Medulla oblongata (tissue), 1 donor: ENCODE data around the gene DDX50.
"Not testable (repeated sequence)": the region's sequence is repeated elsewhere in the genome, so short reads cannot be mapped to it uniquely, and the experiment has no call there.

Source experiments
- DNase-seq: peaks from one replicate; pipeline ENCODE4 v3.0.0-alpha.2; 2015; ENCODE audit errors: extremely low spot score

The DDX50 gene

GRCh38 chr10:68900427-68901104, 549 bp upstream of the DDX50 start:
- DNase-seq: no peak

- no peak for DNase-seq
Measured at GRCh38 chr10:68902382-68902781, 1.3 kb downstream of the DDX50 start.

DNA sequence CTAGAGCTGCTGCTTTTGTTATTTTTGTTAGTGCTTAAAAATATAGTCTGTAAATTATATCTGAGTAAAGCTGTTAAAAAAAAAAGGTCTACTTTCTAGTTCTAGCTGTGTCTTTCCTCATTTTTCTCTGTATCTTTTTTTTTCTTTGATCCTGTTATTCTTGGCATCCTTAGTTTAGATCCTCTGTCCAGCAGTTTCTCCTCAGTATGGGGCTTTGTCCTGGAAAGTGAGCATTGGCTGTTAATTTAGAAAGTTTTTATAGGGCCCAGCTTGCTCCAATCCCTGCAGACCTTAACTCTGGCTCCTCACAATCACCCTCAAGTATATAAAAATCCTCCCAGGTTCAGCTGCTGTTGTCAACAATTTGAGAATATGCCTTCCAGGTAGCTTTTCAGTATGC, 23.5 kb downstream of the DDX50 start:
- DNase-seq: no peak

- DNase-seq: no peak
Measured at GRCh38 chr10:68925489-68925888, 24.4 kb downstream of the DDX50 start.

- not testable (repeated sequence) for DNase-seq
Measured at GRCh38 chr10:68929157-68929556, 28.0 kb downstream of the DDX50 start.

GRCh38 chr10:68929888-68930287, 28.8 kb downstream of the DDX50 start:
- DNase-seq: not testable (repeated sequence)

- not testable (repeated sequence) for DNase-seq
Measured at GRCh38 chr10:68932860-68933259, 31.7 kb downstream of the DDX50 start.

GRCh38 chr10:68934994-68935393, 33.9 kb downstream of the DDX50 start:
- no peak for DNase-seq

GRCh38 chr10:68938117-68938516, 37.0 kb downstream of the DDX50 start:
- DNase-seq: no peak

DNA sequence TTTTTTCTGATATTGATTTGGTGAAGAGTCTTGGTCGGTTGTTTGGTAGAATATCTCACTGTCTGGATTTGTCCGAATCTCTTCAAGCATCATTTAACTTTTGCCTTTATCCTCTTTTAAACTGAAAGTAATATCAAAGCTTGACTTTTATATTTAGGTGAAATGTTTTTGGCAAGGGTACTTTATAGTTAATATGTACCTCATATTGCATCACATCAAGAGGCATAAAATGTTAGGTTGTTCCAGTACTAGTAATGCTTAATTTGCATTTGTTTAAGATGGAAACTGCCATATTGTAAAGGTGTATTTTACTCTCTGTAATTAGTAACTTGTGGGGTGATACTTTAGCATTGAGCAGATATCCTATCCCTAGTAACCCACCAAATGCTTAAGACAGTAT, 37.8 kb downstream of the DDX50 start:
- no peak for DNase-seq

DNA sequence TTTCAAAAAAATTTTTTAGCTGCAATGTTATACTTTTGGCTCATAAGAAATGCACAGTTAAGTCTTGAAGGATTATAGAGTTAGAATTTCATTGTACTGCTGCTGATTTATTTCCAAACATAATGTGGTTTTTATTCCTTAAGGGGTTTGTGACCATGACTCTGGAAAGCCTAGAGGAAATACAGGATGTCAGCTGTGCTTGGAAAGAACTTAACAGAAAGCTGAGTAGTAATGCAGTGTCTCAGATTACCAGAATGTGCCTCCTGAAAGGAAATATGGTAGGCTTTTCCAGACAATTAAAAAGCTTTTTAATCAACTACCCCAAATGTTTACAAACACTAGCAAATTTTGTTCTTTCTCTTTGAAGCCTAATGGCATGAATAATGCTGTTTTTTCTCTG, 39.8 kb downstream of the DDX50 start:
- not testable (repeated sequence) for DNase-seq

- no peak for DNase-seq
Measured at GRCh38 chr10:68950598-68950997, 49.5 kb downstream of the DDX50 start.

- no peak for DNase-seq
Measured at GRCh38 chr10:68954904-68955303, 53.8 kb downstream of the DDX50 start.

DNA sequence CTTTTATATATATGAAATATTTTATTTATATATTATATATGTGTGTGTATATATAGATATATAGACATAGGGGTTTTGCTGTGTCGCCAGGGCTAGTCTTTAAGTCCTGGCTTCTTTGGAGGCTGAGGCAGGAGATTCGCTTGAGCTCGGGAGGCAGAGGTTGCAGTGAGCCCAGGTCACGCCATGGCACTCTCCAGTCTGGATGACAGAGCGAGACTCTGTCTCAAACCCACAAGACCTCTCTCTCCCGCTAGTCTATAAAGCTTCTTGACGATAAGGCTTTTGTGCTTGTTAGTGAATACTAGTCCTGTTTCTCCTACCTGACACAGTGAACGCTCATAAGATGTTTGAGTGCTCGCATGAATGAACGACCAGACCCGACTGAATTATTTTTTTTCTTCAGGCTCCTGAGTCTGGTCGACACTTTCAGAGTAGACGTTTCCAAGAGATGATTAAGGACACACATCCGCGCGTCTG, 54.3 kb downstream of the DDX50 start:
- no peak for DNase-seq

DNA sequence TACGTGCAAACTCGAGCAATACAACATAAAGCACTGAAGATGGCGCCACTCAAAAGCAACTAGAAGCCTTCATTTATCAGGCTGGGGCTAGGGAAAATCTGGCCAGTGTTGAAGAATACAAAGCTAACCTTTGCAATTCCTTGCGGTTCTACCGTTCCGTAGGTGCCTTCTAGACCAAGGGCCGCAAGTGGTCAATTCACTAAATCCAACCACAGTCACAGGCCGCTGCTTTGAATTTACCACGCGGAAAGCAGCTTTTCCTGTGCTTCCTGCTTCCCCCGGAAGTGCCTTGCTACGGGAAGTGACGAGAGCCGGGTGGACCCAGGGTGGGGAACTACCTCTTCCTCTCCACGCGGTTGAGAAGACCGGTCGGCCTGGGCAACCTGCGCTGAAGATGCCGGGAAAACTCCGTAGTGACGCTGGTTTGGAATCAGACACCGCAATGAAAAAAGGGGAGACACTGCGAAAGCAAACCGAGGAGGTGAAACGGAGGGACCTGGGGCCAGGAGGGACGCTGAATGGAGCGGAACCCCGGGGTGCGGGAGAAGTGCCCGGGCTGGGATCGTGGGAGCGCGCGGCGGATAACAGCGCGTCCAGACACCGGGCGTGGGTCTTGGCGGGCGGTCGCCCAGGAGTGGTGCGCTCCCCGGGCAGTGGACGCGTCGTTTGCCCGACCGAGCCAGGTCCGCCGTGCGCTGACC, 54.9 kb downstream of the DDX50 start, which contains the start of gene DDX21:
Gene DDX21, plus strand, starts transcription at position 339 of the 701 bp plus-strand sequence. Its CDS starts 56 bp downstream, at position 395.
- peak; percentile 95 for DNase-seq

GRCh38 chr10:68957284-68957615, 56.1 kb downstream of the DDX50 start:
- no peak for DNase-seq

DNA sequence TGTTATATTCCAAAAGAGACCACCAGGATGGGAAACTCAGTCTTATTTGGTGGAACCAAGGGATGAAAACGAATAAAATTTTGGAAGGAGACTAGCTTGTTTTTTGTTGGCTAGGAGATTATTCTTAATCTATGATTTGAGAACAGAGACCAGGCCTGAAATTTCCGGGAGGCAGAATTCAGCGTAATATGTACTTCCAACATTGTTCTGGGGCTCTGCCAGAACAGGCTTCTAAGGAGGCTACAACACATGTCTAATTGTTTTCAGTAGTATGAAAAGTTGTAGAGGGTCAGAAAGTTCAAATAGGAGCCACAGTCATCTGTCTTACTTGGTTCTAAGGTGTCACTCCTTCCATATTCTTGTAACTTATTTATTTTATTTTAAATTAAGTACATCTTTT, 56.5 kb downstream of the DDX50 start:
- DNase-seq: no peak

- DNase-seq: no peak
Measured at GRCh38 chr10:68959695-68960527, 58.8 kb downstream of the DDX50 start.

GRCh38 chr10:68963151-68963550, 62.0 kb downstream of the DDX50 start:
- no peak for DNase-seq

DNA sequence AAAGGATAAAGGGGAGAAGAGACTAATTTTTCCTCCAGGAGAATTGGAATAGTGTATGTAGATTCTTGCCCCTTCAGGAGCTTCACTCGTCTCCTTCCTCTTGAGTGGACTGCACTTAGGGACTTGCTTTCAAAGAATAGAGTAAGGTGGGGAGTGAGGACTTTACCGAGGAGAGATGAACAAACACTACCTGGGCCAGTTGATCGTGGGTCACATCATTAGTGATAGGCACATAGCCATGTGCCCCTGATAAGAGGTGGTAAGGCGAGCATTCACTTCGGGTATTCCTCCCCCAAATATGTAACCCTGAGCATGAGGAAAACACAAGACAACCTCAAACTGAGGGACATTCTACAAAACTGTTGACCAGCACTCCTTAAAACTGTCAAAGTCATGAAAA, 72.9 kb downstream of the DDX50 start:
- DNase-seq: no peak

GRCh38 chr10:68975936-68976473, 74.9 kb downstream of the DDX50 start:
- not testable (repeated sequence) for DNase-seq

GRCh38 chr10:68979738-68980137, 78.6 kb downstream of the DDX50 start:
- DNase-seq: not testable (repeated sequence)
